Left ventricle myocardium superior (tissue), 1 donor: ENCODE results near the gene SAYSD1. TPM values are rescaled to one million over a fixed set of nuclear protein-coding genes. Genes with fewer than 3 reads are reported as not detected.

Experiments used
- ATAC-seq: fragments of 200-7000 bp; cut with Tn5 transposase; one replicate; pipeline ENCODE4 v1.9.1; 2020; ENCODE audit warnings: mild to moderate bottlenecking, moderate library complexity
- DNase-seq: peaks from one replicate; pipeline ENCODE4 v3.0.0-alpha.2; 2020
- intact Hi-C: fragments of 100-400 bp; cut with micrococcal nuclease; formaldehyde crosslinking; loops from one replicate; pipeline ENCODE4 v1.11.0; 2022
- total RNA-seq: library from RNA; stranded (reverse); fragmentation: NEBNext Ultra II Directional; extraction: Animal tissue kit (Norgen Biotek cat#: 25700); gene quantifications from one replicate; pipeline ENCODE4 v1.2.1, GENCODE V29; 2021
- donor health status: DM: no; HTN: yes; CAD: no; lungs with severe emphysema.

SAYSD1 gene
- total RNA-seq, 1 donor from 2014 or later, result 12.0 TPM

GRCh38 chr6:39113788-39114187 is 1.2 kb downstream of the SAYSD1 start:
- DNase-seq (no peak), ATAC-seq (no peak)
- intact Hi-C loops, result no loop called here

GRCh38 chr6:39111280-39111679 is 3.7 kb downstream of the SAYSD1 start:
- intact Hi-C loops, result no loop called here
- ATAC-seq (no peak), DNase-seq (no peak)

GRCh38 chr6:39108041-39108839 is 6.7 kb downstream of the SAYSD1 start:
- DNase-seq (no peak), ATAC-seq (no peak)
- intact Hi-C loops, result no loop called here

DNA sequence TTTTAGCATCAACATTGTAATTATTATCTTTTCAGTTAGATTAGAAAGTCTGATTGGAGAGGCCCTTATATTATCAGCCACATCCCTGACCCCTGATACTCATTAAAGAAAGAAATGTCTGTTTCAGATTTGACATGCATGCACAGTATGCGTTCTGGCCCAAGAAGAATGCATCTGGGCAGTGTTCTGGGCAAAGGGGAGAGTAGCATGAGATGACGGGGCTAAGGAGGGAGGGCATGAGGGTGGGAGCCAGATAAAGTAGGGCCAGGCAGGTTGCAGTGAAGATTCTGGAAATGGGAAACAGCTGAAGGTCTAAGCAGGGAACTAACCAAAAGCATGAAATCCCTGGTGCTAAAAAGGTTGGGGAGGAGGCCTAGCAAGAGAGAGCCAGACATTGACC is 7.3 kb downstream of the SAYSD1 start:
- ATAC-seq (peak; percentile 56), DNase-seq (no peak)
- intact Hi-C loops, result no loop called here

- ATAC-seq, result no peak
- no peak for DNase-seq
- intact Hi-C loops, result no loop called here
Observed at GRCh38 chr6:39107034-39107433, 8.0 kb downstream of the SAYSD1 start.

DNA sequence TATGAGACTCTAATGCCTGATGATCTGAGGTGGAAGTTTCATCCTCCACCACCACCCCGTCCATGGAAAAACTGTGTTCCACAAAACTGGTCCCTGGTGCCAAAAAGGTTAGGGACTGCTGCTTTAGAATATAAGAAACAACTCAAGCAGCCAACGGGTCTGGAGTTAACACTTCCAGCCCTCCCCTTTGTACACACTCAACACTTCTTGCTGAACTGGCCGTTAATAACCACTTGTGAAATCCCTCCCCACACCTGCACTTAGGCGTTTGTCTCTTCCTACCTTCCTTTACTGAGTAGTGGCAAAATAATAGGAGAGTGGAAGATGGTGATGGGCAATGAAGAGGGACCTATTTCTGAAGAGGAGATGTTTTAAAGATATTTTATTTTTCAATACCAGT is 10.5 kb downstream of the SAYSD1 start:
- ATAC-seq, result no peak
- DNase-seq, result no peak
- intact Hi-C loops, result no loop called here

DNA sequence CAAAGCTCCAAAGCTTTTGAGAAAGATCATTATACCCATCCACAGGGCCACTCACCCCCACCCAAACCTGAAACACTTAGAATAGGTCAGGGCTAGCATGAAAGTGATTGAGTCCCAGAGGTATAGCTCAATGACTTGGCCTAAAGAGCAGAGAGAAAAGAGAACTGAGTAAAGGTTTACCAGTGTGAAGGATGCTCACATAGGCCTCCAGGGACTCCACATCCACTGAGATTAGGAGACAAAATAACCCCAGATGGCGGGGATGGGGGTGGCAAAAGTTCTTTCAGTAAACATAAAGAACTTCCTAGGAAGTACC is 12.2 kb downstream of the SAYSD1 start:
- no peak for ATAC-seq

GRCh38 chr6:39102071-39102820 is 12.7 kb downstream of the SAYSD1 start:
- ATAC-seq (peak; percentile 73), DNase-seq (peak; percentile 52)
- intact Hi-C loops, result no loop called here

More for the DNA sequence above, 12.2 kb downstream of the SAYSD1 start:
- no peak for DNase-seq
- intact Hi-C loops, result no loop called here

- intact Hi-C loops, result no loop called here
- DNase-seq (no peak), ATAC-seq (no peak)
Observed at GRCh38 chr6:39100358-39100757, 14.6 kb downstream of the SAYSD1 start.

DNA sequence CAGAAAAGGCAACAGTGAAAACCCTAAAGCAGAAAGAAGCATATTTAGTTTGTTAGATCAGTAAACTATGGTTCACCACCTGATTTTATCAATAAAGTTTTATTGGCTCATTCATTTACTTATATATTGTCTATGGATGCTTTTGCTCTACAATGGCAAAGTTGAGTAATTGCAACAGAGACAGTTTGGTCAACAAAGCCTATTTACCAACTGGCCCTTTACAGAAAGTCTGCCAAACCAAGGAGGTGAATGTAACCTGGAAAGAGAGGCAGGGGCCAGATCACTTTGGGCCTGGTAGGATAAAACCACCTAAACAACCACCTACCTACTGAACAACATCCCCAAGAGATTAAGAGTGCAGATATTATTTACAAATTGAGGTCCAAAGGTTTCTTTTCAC is 19.4 kb downstream of the SAYSD1 start:
- intact Hi-C loops, result no loop called here
- ATAC-seq (no peak), DNase-seq (no peak)

DNA sequence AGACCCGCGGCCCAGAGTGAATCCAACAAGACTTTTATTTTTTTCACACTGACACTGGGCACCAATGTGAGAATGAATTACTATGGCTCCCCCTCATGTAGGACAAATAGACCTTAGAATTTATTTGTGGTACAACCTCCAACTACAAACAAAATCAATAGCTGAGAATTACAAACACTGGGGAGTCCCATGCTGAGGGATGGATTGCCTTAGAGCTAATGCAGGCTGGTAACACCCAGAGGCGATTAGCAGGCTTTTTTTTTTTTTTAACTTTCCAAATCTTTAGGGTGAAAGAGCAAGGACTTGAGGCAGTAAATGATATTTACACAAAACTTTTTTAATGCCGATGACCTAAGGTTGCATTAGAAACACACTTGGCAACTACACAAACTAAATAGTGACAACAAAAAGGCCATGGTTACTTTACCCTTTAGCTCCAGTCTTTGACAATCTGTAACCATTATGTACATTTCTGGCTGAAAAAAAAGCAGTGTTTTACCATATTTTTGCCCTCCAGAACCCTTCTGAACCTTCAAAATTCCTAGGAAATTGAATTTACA is 21.8 kb downstream of the SAYSD1 start:
- intact Hi-C loops, result no loop called here
- DNase-seq (no peak), ATAC-seq (no peak)

DNA sequence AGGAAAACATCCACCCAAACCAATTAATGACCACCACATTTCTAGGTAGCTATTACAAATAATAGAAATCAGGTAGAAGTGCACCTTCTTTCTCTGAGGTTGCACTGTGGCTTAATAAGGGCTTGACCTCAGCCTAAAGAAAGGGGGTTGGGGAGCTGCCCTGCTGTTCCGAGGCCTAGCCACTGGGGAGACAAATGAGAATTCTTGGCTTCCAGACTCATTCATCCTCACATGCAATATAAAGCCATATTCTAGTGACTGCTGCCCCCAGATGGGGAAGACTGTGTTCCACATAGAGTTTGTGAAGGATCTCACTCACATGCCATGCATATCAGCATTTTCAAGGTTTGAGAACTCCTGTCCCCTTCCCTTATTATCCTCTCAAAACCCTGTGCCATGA is 22.9 kb downstream of the SAYSD1 start:
- intact Hi-C loops, result no loop called here
- ATAC-seq (peak; percentile 46), DNase-seq (no peak)

GRCh38 chr6:39091220-39091619 is 23.8 kb downstream of the SAYSD1 start:
- intact Hi-C loops, result no loop called here
- ATAC-seq, result no peak
- DNase-seq, result no peak

DNA sequence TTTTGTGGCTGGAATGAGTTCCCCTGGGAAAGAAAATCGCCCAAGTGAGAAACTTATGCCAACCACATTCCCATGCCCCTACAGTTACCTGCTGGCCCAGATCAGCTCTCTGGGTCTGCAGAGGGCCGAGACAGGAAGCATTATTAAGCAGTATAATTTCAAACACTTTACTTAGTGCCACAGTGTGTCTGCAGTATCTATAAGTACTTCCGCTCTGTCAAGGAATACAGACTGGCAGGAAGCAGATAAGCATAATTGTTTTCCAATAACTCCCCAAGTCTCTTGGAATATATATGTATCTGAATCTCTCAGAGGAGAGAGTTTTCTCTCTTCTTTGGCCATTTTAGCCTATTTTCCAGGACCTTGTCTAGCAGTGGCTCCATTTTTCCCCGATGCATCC is 24.9 kb downstream of the SAYSD1 start:
- intact Hi-C loops, result no loop called here
- no peak for ATAC-seq
- no peak for DNase-seq

GRCh38 chr6:39088331-39088730 is 26.7 kb downstream of the SAYSD1 start:
- intact Hi-C loops, result no loop called here
- DNase-seq, result peak; percentile 55
- peak; percentile 84 for ATAC-seq

GRCh38 chr6:39087197-39087596 is 27.8 kb downstream of the SAYSD1 start:
- DNase-seq, result no peak
- intact Hi-C loops, result no loop called here
- no peak for ATAC-seq

DNA sequence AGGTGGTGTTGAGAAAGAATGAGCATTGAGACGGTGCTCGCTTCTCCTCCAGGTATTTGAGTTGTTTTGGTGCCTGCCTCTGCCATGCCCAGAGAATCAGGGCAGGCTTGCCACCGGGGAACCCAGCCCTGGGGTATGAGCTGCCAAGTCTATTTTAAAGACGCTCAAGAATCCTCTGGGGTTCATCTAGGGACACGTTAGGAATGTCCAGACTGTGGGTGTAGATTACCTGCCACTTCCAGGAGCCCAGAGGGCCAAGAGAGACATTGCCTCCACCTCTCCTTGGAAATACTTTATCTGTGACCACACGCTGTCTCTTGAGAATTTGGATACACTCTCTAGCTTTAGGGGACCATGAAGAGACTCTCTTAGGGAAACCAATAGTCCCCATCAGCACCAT is 28.3 kb downstream of the SAYSD1 start:
- DNase-seq (no peak), ATAC-seq (peak; percentile 55)
- intact Hi-C loops, result no loop called here

- intact Hi-C loops, result no loop called here
- no peak for DNase-seq
- ATAC-seq, result no peak
Observed at GRCh38 chr6:39086294-39086693, 28.7 kb downstream of the SAYSD1 start.

DNA sequence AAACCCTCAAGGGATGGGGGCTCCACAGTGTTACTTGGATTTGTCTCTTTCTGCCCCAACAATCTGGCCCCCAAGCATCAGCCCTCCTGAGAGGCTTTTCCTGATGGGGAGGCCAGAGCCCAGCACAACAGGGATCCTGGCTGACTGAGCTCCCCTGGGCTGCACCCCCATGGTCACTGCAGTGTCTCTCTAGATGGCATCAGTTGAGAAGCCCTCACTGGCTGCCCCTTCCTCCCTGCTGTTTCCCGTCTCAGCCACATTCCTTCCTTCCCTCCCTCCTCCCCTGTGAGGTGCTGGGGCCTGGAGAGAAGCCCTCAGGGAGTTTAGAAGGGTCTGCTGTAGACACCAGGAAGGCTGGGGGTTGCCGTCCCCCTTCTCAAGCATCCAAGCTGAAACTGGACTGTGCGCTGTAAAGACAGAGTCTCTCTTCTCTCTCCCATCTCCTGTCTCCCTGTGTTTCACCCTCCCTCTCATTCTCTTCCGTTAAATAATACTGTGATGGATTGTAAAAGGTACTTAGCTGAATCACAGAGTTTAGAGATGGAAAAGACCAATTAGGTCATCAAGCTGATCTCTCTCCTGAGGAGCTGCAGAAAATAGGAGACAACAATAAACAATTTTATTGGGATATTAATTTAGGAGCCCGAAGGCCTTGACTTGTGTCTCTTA is 29.7 kb downstream of the SAYSD1 start:
- intact Hi-C loops, result no loop called here
- DNase-seq (no peak), ATAC-seq (no peak)

DNA sequence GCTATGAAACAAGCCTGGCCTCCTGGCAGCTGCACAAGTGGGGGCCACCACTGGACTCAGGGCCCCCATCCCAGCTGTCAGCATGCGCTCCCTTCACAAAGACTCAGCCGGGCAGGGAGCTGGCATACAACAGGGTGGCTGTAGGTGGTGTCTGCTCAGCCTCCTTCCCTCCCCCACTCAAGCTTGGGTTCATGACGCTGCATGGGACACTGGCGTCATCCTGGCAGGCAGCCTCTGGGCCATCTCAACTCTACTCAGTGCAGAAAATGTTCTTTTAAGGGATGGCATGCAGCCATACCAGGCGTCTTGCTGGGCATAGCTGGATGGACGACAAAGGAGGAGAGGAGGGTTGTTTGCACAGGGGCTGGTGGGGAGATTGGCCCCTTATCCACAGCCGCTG is 30.5 kb downstream of the SAYSD1 start:
- ATAC-seq, result peak; percentile 69
- intact Hi-C loops, result no loop called here
- DNase-seq, result peak; percentile 61
